ENCODE measurements around the gene ZNRF1.
"Not testable (repeated sequence)": the region's sequence is repeated elsewhere in the genome, so short reads cannot be mapped to it uniquely, and the experiment has no call there.

ZNRF1 gene

GRCh38 chr16:75074920-75075687, 76.3 kb downstream of the ZNRF1 start:
- no peak for DNase-seq

DNA sequence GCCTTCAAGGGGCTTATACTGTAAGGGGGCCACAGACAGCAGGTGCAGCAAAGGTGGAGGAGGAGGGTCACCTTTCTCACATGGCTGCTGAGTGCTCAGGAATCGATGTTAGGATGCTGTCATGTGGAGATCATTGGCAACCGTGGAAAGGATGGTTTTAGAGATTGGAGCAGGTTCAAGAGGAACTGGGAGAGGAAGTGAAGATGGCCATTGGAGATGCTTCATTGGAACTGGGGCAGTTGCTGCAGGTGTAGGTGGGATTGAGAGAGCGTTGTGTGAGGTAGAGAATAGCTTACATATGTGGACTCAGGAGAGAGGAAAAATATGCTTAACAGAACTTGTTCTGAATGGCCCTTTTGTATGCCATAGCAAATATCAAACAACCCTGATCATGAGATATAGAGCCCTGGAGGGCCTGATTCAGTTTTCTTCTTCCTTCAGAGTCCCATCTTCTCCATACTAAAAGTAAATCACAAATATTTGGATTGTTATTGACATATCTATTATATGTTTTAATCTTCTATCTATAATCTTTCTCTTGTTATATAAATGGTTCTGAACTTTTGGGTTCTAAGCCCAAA, 77.0 kb downstream of the ZNRF1 start:
- DNase-seq, result no peak

GRCh38 chr16:75078886-75079285, 80.1 kb downstream of the ZNRF1 start:
- no peak for DNase-seq

DNA sequence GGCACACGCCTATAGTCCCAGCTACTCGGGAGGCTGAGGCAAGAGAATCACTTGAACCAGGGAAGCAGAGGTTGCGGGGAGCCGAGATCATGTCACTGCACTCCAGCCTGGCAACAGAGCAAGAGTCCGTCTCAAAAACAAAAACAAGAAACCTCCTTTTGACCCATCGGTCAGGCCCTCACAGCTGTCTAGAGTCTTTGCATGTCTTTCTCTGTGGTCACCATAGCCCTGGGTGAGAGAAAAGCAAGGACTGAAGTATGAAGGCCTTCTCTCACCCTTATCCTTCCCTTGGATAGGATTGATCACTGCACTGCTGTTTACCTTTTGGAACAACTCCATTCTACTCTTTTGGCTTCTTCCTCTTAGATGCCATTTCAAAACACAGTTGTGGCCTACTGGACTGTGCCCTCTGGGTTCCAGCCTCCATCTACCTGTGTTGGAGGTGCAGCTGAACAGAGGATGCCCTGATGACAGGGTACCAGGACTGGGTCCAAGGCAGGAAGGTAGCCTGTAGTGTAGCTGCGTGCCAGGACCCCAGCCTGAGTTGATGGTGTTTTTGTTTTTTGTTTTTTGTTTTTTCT, 80.6 kb downstream of the ZNRF1 start:
- no peak for DNase-seq

GRCh38 chr16:75080205-75081029, 81.6 kb downstream of the ZNRF1 start:
- DNase-seq, result no peak

DNA sequence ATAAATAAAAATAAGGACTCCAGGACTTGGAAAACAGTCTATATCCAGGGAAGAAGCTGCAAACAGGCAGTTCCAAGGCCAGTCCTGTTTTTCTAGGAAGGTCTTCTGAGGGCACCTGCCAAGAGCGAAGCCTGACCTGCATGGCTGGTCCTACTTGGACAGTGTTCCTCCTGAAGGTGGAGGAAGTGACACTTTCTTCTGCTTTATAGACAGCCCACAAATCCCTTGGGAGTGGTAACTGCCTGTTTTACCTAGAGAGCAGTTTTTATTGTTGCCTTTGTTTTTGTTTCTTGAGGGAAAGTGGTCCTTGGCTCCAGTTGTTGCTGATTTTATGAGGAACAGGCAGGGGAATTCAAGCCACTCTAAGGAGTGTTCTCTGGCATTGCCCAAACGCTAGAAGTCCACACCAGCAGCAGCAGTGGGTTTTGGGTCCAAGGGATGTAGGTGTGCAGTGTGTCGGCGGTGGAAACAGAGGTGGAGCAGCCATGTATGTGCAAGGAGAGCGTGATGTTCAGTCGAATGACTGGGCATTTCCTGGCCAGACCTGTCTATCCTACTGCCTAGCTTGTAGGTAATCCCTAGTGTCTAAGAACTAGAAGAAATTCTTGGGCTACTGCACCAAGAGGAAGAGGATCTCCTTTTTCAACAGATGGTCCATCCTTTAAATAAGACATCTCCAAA, 82.5 kb downstream of the ZNRF1 start:
- no peak for DNase-seq

DNA sequence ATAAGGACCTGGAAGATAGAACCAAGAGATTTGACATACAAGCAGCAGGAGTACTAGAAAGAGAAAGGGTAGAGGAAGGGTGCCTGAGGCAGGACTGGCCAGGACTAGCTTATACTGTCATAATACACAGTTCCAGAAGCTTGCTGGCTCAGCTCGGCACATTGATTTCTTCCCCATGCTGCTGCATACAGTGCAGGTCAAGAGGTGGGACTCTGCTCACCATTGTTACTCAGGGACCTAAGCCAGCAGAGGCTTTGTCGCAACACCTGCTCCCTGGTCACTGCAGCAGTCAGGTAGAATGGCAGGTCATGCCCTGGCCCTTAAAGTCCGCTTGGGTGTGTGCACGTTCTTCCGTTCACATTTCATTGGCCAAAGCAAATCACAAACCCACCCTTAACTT, 85.0 kb downstream of the ZNRF1 start:
- DNase-seq, result no peak

DNA sequence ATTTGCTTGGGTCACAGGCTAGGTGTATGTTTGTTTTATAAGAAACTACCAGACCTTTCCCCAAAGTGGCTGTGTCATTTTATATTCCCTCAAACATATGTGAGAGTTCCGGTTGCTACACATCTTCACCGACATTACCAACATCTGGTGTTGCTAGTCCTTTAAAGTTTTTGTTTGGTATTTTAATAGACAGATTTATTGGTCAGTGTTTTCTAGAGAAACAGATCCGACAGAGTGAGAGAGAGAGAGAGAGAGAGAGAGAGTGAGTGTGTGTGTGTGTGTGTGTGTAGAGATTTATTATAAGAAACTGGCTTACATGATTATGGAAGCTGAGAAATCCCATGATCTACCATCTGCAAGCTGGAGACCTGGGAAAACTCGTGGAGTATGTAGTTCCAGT, 86.7 kb downstream of the ZNRF1 start:
- DNase-seq, result no peak

DNA sequence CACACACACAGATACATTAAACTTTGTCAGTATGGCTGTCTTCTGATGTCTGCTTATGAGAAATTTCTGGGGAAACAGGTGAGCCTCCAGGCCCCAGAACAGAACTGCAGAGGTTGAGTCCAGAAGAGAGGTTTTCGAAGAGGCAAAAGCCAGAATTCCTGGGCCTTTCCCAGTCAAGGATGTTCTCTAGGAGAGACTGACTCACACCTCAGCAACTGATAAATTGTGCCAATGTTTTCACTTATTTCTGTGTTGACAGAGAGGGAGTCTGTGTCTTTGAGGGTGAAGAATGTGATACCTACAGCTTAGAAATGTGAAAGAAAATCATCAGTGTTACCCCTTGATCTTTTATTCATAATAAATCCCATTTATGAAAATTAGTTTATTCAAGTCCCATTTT, 87.5 kb downstream of the ZNRF1 start:
- no peak for DNase-seq

DNA sequence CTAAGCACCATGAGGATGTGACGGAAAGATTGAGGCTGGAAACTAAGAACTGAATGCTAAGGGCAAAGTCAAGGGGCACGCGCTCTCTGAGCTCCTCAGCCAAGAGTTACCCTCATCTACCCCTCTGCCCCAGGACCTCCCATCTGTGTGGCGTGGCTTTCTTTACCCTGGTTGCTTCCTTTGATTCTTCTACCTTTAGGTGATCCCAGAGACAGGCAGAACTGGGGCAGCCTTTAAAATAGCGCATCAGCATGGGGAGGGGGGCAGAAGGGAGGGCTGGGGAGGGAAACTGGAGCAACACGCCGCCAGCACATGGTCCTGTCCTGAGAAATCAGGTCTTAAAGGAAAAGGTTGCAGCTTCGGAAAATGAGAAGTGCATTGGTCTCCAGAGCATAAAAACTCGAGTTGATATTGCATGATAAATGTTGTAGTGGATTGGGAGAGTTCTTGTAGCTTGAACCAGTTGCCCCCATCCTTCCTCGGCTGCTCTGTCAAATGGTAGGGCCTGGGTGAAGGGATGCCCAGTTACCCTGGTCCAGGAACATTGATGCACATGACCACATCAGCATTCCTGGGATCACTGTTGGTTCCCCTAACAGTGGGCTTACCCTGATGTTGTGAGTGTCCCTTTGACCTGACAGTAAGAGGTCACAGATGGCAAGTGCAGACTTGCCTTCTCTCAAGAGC, 88.0 kb downstream of the ZNRF1 start:
- DNase-seq, result no peak

DNA sequence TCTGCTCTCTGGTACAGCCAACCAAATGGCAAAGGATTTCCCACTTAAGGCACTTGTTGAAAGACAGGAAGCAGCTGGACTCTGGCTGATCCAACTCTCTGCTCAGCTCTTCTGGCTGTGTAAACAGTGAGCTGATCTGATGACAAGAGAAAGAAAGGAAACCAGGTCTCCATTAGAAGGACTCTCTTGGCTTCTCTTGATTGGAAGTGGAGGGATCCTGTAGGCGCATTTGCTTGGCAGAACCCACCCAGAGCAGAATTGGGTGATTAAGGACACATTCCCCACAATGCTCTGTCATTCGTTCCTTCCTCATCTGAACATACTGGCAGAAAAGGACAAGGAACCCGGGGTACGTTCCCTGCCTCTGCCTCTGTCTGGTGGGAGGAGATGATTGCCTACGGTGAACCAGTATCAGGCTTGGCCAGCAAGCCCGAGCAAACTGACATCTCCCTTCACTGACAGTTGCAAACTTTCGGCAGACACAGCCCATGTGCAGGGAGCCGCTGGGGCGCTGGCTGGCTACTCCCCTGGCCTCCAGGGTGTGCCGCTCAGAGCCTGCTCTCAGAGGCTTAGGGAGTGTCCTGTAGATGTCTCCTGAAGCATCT, 88.7 kb downstream of the ZNRF1 start:
- no peak for DNase-seq

DNA sequence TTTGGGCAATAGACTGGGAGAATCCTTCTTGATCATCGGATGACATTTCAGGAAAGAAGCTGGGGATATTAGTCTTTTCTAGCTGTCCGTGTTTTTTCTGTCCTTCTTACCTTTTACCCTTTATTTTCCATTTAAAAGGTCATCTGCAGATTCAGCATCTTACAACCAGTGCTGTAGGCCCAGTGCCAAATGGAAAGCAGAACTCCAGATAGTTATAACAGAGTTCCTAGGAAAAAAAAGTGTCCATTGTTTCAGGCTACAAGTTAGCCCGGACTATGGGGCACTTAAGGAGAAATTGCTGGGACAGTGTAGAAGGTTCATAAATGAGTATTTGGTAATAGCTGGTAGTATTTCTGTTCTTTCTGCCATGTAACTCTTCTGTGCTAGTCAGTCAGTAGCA, 89.4 kb downstream of the ZNRF1 start:
- no peak for DNase-seq

DNA sequence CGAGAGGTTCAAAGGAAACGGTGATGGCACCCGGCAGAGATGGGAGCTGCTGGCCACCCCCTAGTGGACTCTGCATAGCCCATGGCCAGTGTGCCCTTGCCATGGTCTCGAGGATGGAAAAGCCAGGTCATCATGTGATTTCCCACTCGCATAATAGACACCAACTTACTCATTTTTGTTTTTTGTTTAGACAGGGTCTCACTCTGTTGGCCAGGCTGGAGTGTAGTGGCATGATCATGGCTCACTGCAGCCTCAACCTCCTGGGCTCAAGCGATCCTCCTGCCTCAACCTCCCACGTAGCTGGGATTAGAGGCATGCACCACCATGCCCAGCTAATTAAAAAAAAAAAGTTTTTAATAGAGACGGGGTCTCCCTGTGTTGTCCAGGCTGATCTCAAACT, 90.1 kb downstream of the ZNRF1 start:
- no peak for DNase-seq

GRCh38 chr16:75089486-75090202, 90.8 kb downstream of the ZNRF1 start:
- DNase-seq, result no peak

DNA sequence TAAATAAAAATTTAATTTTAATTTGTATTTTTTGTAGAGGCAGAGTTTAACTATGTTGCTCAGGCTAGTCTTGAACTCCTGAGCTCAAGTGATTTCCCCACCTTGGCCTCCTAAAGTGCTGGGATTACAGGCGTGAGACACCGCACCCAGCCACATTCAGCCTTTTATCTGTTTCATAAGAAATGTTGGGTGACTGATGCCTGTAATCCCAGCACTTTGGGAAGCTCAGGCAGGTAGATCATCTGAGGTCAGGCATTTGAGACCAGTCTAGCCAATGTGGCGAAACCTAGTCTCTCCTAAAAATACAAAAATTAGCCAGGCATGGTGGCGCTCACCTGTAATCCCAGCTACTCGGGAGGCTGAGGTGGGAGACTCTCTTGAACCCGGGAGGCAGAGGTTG, 92.1 kb downstream of the ZNRF1 start:
- not testable (repeated sequence) for DNase-seq

DNA sequence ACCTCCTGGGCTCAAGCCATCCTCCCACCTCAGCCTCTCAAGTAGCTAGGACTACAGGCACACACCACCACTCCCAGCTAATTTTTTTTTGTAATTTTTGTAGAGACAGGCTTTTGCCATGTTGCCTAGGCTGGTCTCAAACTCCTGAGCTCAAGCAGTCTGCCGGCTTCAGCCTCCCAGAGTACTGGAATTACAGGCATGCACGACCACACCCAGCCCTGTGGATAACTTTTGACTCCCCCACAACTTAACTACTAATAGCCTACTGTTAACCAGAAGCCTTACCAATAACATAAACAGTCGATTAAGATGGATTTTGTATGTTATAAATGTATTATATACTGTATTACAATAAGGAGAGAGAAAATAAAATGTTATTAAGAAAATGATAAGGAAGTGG, 92.8 kb downstream of the ZNRF1 start:
- DNase-seq, result not testable (repeated sequence)

- no peak for DNase-seq
These were observed 94.0 kb downstream of the ZNRF1 start for GRCh38 chr16:75092777-75093176.

DNA sequence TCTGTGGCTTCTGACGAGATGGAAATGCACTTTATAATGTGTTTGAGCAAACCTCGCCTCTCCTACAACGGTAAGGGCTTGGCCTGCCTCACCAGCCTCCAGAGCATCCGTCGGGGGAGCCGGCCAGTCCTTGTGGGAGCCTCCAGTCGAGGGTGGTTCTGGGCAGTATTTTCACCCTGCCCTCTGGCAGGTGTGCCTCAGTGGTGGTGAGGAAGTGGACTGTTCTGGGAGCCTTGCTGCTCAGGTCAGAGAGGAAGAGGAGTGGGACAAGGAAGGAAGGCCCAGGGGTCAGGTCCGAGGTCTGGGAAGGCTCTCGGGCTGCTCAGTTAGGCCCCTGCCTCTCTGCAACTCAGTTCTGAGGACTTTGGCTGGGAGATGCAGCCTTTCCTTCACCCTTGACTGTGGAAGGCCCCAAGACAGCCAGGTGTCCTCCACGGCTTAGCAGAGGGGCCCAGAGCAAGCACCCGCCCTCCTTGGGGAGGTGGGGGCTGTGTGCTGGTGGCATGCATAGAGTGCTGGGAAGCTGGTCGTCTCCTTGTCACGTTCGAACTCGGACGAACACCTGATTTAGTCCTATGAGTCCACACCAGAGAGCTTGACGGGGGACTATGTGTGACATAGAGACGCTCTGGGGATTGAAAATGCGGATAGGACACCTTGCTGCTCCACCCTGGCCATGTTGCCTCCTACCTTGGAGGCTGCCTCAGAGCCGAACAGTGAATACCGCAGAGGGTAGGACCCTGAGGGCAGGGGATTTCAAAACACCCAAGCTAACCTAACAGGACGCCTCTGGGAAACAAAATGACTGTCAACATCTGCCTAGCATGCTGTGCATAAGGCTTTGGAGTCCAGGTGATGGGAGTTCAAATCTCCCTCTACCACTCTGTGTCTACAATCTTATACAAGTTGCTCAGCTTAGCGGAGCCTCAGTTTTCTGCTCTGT, 95.0 kb downstream of the ZNRF1 start:
- DNase-seq, result no peak

DNA sequence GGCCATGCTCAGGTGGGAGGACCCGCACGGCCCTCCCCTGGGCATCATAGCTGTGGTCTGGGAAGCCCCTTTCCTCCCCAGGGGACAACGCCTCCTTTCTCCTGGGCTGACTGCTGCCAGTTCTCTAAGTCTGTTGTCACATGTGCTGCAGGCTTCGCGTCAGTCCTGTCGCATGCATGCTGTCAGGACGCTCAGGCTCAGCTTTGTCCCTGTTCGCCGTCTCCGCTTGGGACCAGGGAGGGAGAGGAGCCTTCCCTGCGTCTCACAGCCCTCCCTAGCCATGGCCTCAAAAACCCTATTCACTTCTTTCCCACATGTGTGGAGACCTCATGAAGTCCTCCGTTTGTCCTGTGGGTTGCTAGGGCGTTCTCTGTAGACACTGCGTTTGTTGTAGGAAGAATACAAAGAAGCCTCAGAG, 96.4 kb downstream of the ZNRF1 start:
- DNase-seq, result peak in 12 of 56 donors; percentile 17 to 47 (median 26)
